IMR-90 (cell line): ENCODE results near the gene SH2D7. TPM values are rescaled to one million over a fixed set of nuclear protein-coding genes. Genes with fewer than 3 reads are reported as not detected.

Experiments used
- ATAC-seq: fragments of 200-7000 bp; cut with Tn5 transposase; 2 replicates; pipeline ENCODE4 v1.9.1; 2020; ENCODE audit warnings: low read depth, mild to moderate bottlenecking, moderate library complexity
- BruUV-seq: library from RNA; stranded (reverse); fragments of 400-500 nt; replicated peaks from 2 replicates; lab custom pipeline; 2021; lab: Mats Ljungman, UMichigan
- CTCF ChIA-PET: fragments of 300-600 bp; formaldehyde crosslinking; extraction: SDS; loops from one replicate; lab custom pipeline; 2021; ENCODE audit warnings: antibody characterized with exemption; lab: Yijun Ruan, JAX
- POLR2A ChIA-PET: fragments of 300-600 bp; sonication (Branson Sonifier 250); formaldehyde crosslinking; loops from one replicate; lab custom pipeline; 2022; ENCODE audit warnings: antibody characterized with exemption; ENCODE audit not compliant: unreplicated experiment; lab: Charles Lee
- DNase-seq: peaks from one replicate; pipeline ENCODE4 v3.0.0; 2013
- H2AFZ ChIP-seq: replicated peaks from 2 replicates; pipeline ENCODE3; 2013; ENCODE audit warnings: low read length, mild to moderate bottlenecking; ENCODE audit not compliant: poor library complexity
- H2AK5ac ChIP-seq: 2 replicates; pipeline ENCODE4 v1.6.1; 2013; ENCODE audit warnings: low read depth, low read length, inconsistent platforms
- H2AK9ac ChIP-seq: replicated peaks from 2 replicates; pipeline ENCODE3; 2013; ENCODE audit warnings: mild to moderate bottlenecking, low read depth, low read length, moderate library complexity; ENCODE audit not compliant: poor library complexity
- H2BK120ac ChIP-seq: 2 replicates; pipeline ENCODE4 v1.6.1; 2013; ENCODE audit warnings: low read depth, low read length, inconsistent platforms
- H2BK15ac ChIP-seq: 3 replicates; pipeline ENCODE4 v1.6.1; 2013; ENCODE audit warnings: low read depth, low read length, inconsistent platforms
- H2BK20ac ChIP-seq: 2 replicates; pipeline ENCODE4 v1.6.1; 2013; ENCODE audit warnings: low read depth, mild to moderate bottlenecking, inconsistent platforms, low read length, moderate library complexity
- H2BK5ac ChIP-seq: 2 replicates; pipeline ENCODE4 v1.6.1; 2013; ENCODE audit warnings: mild to moderate bottlenecking, low read depth, low read length, inconsistent platforms; ENCODE audit not compliant: poor library complexity, severe bottlenecking
- H3K14ac ChIP-seq: replicated peaks from 2 replicates; pipeline ENCODE4 v1.6.1; 2013; ENCODE audit warnings: low read depth, low read length, inconsistent platforms
- H3K18ac ChIP-seq: 2 replicates; pipeline ENCODE4 v1.6.1; 2013; ENCODE audit warnings: low read depth, low read length, control low read depth
- H3K23ac ChIP-seq: 2 replicates; pipeline ENCODE4 v1.6.1; 2013; ENCODE audit warnings: low read depth, low read length, inconsistent platforms
- H3K27ac ChIP-seq: 2 replicates; pipeline ENCODE4 v1.5.1; 2013; ENCODE audit warnings: mild to moderate bottlenecking, control low read depth, low read length; ENCODE audit not compliant: insufficient read depth
- H3K27me3 ChIP-seq: 2 replicates; pipeline ENCODE4 v1.6.1; 2013; ENCODE audit warnings: low read length; ENCODE audit not compliant: control insufficient read depth, insufficient read depth
- H3K36me3 ChIP-seq: 2 replicates; pipeline ENCODE4 v1.6.1; 2013; ENCODE audit warnings: low read length, mixed read lengths; ENCODE audit not compliant: control insufficient read depth, insufficient read depth
- H3K4ac ChIP-seq: 2 replicates; pipeline ENCODE4 v1.6.1; 2013; ENCODE audit warnings: low read depth, low read length, inconsistent platforms
- H3K4me1 ChIP-seq: 2 replicates; pipeline ENCODE4 v1.6.1; 2013; ENCODE audit warnings: low read length, mixed read lengths; ENCODE audit not compliant: control insufficient read depth, insufficient read depth
- H3K4me2 ChIP-seq: 2 replicates; pipeline ENCODE4 v1.6.1; 2013; ENCODE audit warnings: low read depth, mild to moderate bottlenecking, control low read depth, low read length, moderate library complexity
- H3K4me3 ChIP-seq: 2 replicates; pipeline ENCODE4 v1.5.1; 2013; ENCODE audit warnings: low read depth, mild to moderate bottlenecking, control low read depth, low read length, moderate library complexity; ENCODE audit not compliant: insufficient read depth
- H3K56ac ChIP-seq: 2 replicates; pipeline ENCODE4 v1.6.1; 2013; ENCODE audit warnings: low read length, inconsistent platforms; ENCODE audit not compliant: insufficient read depth; ENCODE audit errors: extremely low read depth
- H3K79me1 ChIP-seq, 2 experiments: 2 replicates each; pipeline ENCODE4 v1.6.1; 2013; ENCODE audit warnings: low read length in 2 of 2, inconsistent platforms in 1 of 2, low read depth in 1 of 2
- H3K9ac ChIP-seq: 2 replicates; pipeline ENCODE4 v1.6.1; 2013; ENCODE audit warnings: low read depth, low read length, control low read depth
- H3K9me1 ChIP-seq: 2 replicates; pipeline ENCODE4 v1.6.1; 2013; ENCODE audit warnings: low read length, inconsistent platforms; ENCODE audit not compliant: insufficient read depth
- H3K9me3 ChIP-seq: 2 replicates; pipeline ENCODE4 v1.6.1; 2013; ENCODE audit warnings: low read length; ENCODE audit not compliant: control insufficient read depth, insufficient read depth
- H4K20me1 ChIP-seq: 2 replicates; pipeline ENCODE4 v1.6.1; 2013; ENCODE audit warnings: low read length, inconsistent platforms; ENCODE audit not compliant: insufficient read depth
- H4K5ac ChIP-seq: 2 replicates; pipeline ENCODE4 v1.6.1; 2013; ENCODE audit warnings: mild to moderate bottlenecking, low read depth, low read length, control low read depth
- H4K8ac ChIP-seq, 2 experiments: 2 replicates each; pipeline ENCODE4 v1.6.1; 2013; ENCODE audit warnings: low read depth in 2 of 2, low read length in 2 of 2, control low read depth in 1 of 2, inconsistent platforms in 1 of 2
- H4K91ac ChIP-seq: 2 replicates; pipeline ENCODE4 v1.6.1; 2013; ENCODE audit warnings: low read depth, low read length, inconsistent platforms; ENCODE audit not compliant: insufficient read depth
- CHD1 ChIP-seq: IDR thresholded peaks from 2 replicates; pipeline ENCODE4 v1.6.1; 2012; ENCODE audit warnings: low read depth, low read length, improper control_type of control experiment
- MAZ ChIP-seq: IDR thresholded peaks from 2 replicates; pipeline ENCODE4 v1.6.1; 2012; ENCODE audit warnings: low read depth, mild to moderate bottlenecking, low read length, improper control_type of control experiment, moderate library complexity, borderline replicate concordance
- WGBS, 2 experiments: methylation state at CpG; one replicate each; pipeline versions ENCODE4 v1.1.5 to v1.1.7; 2013; ENCODE audit warnings: missing lambda C conversion rate in 2 of 2; ENCODE audit not compliant: insufficient read length in 1 of 2; ENCODE audit errors: extremely low coverage in 2 of 2; 5-methylcytosine and 5-hydroxymethylcytosine counted together
- dilution Hi-C: fragments of 300-500 bp; cut with HindIII; formaldehyde crosslinking; loops from one replicate; pipeline ENCODE4 v1.14.3; 2018; ENCODE audit warnings: low sequenced_read_pairs; ENCODE audit not compliant: unreplicated experiment
- in situ Hi-C: fragments of 300-500 bp; cut with MboI; formaldehyde crosslinking; loops from 3 replicates; pipeline ENCODE4 v1.14.3; 2019; ENCODE audit warnings: low sequenced_read_pairs, inconsistent platforms, mixed read lengths
- intact Hi-C: fragments of 100-400 bp; cut with micrococcal nuclease; formaldehyde crosslinking; loops from 2 replicates; pipeline ENCODE4 v1.10.0; 2022
- polyA plus RNA-seq, 3 experiments: library from polyadenylated mRNA; depleted of rRNA; stranded (reverse); fragments of >200 nt; gene quantifications; 2 replicates each; pipeline ENCODE4 v1.2.3, GENCODE V29; 2012; ENCODE audit warnings: low replicate concordance in 1 of 3
- total RNA-seq: library from RNA; depleted of rRNA; stranded (reverse); fragments of >200 nt; gene quantifications from 2 replicates; pipeline ENCODE4 v1.2.3, GENCODE V29; 2012

The SH2D7 gene
- total and polyA plus RNA-seq, 2 of the 4 experiments (the other 2 are of a cell fraction): not detected

DNA sequence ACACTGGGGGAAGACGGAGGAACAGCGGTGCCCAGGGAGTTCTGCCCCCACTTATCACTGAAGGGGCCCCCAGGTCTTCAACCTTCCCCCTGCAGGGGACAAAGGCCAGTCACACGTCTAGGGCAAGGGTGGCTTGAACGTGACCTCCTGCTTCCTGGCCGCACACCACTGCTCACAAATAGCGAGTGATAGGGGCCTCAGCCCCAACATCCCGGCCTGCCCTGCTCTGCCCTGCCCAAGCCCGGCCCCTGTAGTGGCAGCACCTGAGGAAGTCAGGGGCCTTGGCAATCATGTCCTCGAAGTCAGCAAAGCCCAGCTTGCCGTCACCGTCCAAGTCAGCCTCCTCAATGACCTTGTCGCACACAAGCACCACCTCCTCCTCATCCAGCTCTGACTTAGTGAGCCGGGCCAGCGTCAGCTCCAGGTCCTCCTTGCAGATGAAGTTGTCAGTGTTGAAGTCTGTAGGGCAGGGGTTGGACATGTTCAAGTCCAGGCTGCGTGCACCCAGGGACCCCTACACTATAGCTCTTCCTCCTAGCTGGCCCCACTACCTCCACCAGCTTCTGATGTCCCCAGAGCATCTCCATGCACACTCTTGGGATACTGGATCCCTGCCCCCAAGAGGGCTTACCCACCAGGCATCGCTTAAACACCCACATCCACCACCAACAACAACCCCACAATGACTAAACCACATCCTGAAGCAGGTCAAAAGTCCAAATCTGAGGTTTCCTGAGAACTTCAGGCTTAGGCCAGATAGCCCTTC is 13.3 kb downstream of the SH2D7 start:
- Histone ChIP-seq H3K9me1 (no peaks in the 10 kb centered on the region), H2BK15ac (no peak overlapping the region), H2BK20ac (no peak overlapping the region), H3K23ac (no peak overlapping the region), H4K5ac (no peak overlapping the region), H4K8ac (no peak overlapping the region), H3K18ac (no peak overlapping the region; the same call in 1 of the 2 replicates), H3K56ac (no peak overlapping the region), H3K4me3 (no peak overlapping the region), H2AK5ac (no peak overlapping the region; the same call in 1 of the 2 replicates), H3K9ac (no peak overlapping the region), H2AK9ac (no peak overlapping the region), H3K4me2 (no peak overlapping the region), H2AFZ (no peak overlapping the region), H4K91ac (no peak overlapping the region), H2BK120ac (no peak overlapping the region), H3K27me3 (peaks cover 10% of the 10 kb centered on the region), H3K14ac (0 out of 2 replicates have a peak overlapping the region, but pooled peaks have one; percentile 3), H3K9me3 (no peaks in the 10 kb centered on the region), H4K20me1 (peaks cover 8% of the 10 kb centered on the region; the same call in 1 of the 2 replicates), H3K4me1 (peaks cover 2% of the 10 kb centered on the region; the same call in 1 of the 2 replicates), H3K27ac (no peak overlapping the region), H2BK5ac (no peak overlapping the region), H3K36me3 (no peaks in the 10 kb centered on the region), H3K4ac (no peak overlapping the region), H3K79me1 (no peaks in the 10 kb centered on the region)
- no peak for TF ChIP-seq MAZ
- TF ChIP-seq CHD1: no peak
- ATAC-seq (no peak), DNase-seq (peak; percentile 29)
- intact Hi-C loops (no loop called here), dilution Hi-C loops (no loop called here), in situ Hi-C loops (loop anchor here (5.0 kb wide), 1 partner anchor 138 kb away; no protein-coding TSS in a partner anchor)
- BruUV-seq: no TSS peak
- 87% methylated on average over 3 of the region's 16 CpGs; no CpG with 5 or more reads in 1 of the 2 experiments for WGBS, 2 experiments
- ChIA-PET POLR2A (no interaction called here), CTCF (interaction anchor here (0.8 kb wide), 1 partner anchor 137 kb away, joined by 3 read pairs; no protein-coding TSS in a partner anchor)
